ENCODE measurements around the gene GRIK1.

GRIK1 gene

DNA sequence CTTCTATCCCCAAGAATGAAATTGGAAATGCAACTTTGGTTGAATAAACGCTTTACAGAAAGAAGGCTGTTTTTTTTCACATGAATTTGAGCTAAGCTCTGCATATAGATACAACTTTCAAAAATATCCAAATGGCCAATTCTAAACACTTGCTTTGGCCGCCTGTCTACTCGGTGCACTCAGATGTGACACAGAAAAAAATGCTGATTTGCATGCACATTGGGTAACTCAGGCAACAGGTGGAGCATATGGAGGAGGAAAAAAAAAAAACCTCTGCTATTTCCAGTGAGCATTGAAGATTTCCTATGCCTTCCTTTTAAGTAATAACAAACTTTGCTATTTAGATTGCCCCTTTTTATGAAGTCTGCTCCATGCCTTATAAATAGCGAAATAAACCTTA, 262.5 kb downstream of the GRIK1 start:
- H3K27ac ChIP-seq = no peak overlapping the region
- TF ChIP-seq, protein P1, sequence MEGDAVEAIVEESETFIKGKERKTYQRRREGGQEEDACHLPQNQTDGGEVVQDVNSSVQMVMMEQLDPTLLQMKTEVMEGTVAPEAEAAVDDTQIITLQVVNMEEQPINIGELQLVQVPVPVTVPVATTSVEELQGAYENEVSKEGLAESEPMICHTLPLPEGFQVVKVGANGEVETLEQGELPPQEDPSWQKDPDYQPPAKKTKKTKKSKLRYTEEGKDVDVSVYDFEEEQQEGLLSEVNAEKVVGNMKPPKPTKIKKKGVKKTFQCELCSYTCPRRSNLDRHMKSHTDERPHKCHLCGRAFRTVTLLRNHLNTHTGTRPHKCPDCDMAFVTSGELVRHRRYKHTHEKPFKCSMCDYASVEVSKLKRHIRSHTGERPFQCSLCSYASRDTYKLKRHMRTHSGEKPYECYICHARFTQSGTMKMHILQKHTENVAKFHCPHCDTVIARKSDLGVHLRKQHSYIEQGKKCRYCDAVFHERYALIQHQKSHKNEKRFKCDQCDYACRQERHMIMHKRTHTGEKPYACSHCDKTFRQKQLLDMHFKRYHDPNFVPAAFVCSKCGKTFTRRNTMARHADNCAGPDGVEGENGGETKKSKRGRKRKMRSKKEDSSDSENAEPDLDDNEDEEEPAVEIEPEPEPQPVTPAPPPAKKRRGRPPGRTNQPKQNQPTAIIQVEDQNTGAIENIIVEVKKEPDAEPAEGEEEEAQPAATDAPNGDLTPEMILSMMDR (conservative IDR thresholded peaks at IDR 0.05) = no peak

DNA sequence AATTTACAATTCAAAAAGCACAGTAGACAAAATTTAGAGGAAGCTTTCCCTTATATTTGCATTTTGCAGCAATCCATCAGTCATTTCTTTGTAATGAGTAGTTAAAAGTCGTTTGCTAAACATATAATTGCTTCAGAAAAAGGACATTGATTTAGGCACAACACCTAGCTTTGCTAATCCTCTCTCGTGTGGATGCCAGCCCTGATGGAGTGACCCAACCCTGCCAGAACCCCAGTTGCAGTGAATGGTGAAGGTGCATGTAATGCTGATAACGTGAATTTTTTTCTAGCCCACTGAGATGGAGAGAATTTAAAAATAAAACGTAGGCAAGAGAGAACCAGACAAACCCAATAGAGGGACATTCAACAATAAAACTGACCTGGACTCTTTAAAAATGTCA, 263.4 kb downstream of the GRIK1 start:
- H3K27ac ChIP-seq = no peak overlapping the region
- TF ChIP-seq, protein P1 (conservative IDR thresholded peaks at IDR 0.05) = no peak

DNA sequence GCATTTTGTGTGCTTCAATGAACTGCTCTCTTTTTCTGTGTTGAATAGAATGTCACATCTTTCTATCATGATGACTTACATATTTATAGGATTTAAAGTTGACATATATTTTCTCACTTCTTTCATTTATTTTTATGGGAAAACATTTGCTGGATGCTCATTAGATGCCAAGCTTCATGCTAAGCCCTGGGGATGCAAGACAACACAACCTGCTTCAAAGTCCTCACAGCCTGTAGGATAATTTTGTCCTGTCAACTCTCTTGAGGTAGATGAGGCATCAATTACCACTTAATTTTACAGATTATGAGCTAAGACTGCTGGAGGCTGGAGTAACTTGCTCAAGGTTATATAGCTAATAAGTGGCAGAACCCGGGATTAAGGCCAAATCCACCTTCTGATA, 264.3 kb downstream of the GRIK1 start:
- TF ChIP-seq, protein P1 (conservative IDR thresholded peaks at IDR 0.05) = no peak
- no peak overlapping the region for H3K27ac ChIP-seq

DNA sequence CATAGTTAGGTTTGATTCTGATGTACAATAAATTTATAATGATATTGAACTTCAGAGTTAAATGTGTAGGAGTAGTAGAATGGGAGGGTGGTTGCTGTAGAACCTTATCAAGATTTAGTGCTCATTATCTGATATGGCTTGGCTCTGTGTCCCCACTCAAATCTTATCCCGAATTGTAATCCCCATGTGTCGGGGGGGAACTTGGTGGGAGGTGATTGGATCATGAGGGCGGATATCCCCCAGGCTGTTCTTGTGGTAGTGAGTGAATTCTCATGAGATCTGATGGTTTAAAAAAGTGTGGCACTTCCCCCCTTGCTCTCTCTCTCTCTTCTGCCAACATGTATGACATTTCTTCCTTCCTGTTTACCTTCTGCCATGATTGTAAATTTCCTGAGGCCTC, 265.5 kb downstream of the GRIK1 start:
- TF ChIP-seq, protein P1 (conservative IDR thresholded peaks at IDR 0.05) = no peak
- H3K27ac ChIP-seq = no peak overlapping the region

DNA sequence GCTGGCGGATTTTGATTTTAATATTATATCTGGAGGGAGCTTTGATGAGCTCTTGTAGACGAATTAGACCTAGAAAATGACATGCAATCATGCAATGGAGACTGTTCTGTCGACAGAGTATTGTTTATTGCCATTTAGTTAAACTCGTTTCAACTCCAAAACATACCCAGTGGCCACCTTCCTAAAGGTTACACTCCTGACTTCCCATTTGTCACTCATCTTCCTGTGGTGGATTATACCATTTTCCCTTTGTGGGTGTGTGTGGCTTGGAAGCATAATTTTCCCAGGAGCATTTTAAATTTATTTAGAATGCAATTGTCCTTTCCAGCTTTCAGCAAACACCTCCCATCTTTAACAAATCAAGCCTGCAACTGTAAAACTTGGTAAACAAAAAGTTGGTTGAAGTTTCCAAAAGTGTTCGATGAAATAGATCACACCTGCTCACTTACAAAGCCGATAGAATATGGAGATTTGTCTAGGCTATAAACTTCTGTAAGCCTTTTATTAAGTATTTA, 266.6 kb downstream of the GRIK1 start:
- TF ChIP-seq, protein P1 (conservative IDR thresholded peaks at IDR 0.05) = no peak

DNA sequence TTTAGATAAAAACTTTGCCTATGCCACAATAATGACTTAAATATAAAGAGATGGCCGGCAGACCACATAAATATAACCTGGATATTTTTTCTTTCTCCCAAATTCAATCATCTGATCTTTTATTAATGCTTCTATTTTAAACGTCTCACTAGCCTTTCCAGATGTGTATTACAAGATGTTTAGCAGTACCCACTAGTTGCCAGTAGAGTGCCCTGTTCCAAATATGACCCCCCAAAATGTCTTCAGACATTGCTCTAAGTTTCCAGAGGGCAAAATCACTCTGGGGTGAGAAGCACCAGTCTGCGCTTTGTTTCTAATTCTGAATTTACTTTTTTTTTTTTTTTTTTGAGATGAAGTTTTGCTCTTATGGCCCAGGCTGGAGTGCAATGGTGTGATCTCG, 268.1 kb downstream of the GRIK1 start:
- H3K27ac ChIP-seq = no peak overlapping the region
- TF ChIP-seq, protein P1 (conservative IDR thresholded peaks at IDR 0.05) = no peak

More for the DNA sequence above, 266.6 kb downstream of the GRIK1 start:
- no peak overlapping the region for H3K27ac ChIP-seq

DNA sequence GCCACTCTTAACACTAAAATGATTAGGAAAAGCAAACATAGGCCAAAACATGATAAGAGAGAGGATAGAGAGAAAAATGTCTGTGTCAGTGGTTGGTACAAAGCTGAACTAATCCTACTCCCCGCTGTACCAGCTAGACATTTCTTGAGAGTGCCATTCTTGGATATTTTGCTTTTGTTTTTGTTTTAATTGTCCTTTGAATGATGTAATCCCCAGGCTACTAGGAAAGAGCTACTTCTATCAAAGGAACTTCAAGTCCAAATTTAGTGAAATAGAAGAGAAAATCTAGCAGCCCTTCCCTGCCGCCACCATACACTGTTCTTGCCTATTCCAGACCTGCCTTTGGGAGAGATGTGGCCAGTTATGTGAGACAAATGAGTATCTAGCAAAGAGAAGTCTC, 269.6 kb downstream of the GRIK1 start:
- H3K27ac ChIP-seq = no peak overlapping the region
- TF ChIP-seq, protein P1 (conservative IDR thresholded peaks at IDR 0.05) = no peak

All from VCaP (cell line).